NCI-H2171 treated with DMSO at 0.1 percent for 48 hours (cell line): ENCODE results near the gene CHD3.
"Not testable (repeated sequence)": the region's sequence is repeated elsewhere in the genome, so short reads cannot be mapped to it uniquely, and the experiment has no call there.

Experiments used
- DNase-seq: peaks from one replicate; lab custom pipeline; 2025; lab: John Stamatoyannopoulos, UW

The CHD3 gene

GRCh38 chr17:7849751-7850504 lies 38.7 kb upstream of the CHD3 start:
- DNase-seq, result no peak

GRCh38 chr17:7850701-7851437 lies 37.7 kb upstream of the CHD3 start:
- DNase-seq, result no peak

- DNase-seq, result peak; percentile 92
Observed at GRCh38 chr17:7851438-7852261, 36.9 kb upstream of the CHD3 start.

GRCh38 chr17:7852262-7852670 lies 36.3 kb upstream of the CHD3 start:
- no peak for DNase-seq

DNA sequence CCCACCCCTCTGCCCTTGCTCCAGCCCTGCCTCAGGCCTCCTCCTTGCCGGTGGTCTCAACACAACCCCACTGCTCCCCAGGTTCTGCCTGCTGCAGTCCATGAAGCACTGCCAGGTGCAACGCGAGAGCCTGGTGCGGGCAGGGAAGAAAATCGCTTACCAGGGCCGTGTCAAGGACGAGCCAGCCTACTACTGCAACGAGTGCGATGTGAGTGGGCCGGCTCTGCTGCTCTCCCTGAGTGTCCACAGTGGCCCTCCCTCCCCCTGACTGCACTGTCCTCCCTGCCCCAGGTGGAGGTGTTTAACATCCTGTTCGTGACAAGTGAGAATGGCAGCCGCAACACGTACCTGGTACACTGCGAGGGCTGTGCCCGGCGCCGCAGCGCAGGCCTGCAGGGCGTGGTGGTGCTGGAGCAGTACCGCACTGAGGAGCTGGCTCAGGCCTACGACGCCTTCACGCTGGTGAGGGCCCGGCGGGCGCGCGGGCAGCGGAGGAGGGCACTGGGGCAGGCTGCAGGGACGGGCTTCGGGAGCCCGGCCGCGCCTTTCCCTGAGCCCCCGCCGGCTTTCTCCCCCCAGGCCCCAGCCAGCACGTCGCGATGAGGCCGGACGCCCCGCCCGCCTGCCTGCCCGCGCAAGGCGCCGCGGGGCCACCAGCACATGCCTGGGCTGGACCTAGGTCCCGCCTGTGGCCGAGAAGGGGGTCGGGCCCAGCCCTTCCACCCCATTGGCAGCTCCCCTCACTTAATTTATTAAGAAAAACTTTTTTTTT lies 35.5 kb upstream of the CHD3 start:
- DNase-seq, result no peak

DNA sequence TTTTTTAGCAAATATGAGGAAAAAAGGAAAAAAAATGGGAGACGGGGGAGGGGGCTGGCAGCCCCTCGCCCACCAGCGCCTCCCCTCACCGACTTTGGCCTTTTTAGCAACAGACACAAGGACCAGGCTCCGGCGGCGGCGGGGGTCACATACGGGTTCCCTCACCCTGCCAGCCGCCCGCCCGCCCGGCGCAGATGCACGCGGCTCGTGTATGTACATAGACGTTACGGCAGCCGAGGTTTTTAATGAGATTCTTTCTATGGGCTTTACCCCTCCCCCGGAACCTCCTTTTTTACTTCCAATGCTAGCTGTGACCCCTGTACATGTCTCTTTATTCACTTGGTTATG lies 34.9 kb upstream of the CHD3 start:
- DNase-seq, result no peak

- no peak for DNase-seq
Observed at GRCh38 chr17:7854078-7854777, 34.4 kb upstream of the CHD3 start.

DNA sequence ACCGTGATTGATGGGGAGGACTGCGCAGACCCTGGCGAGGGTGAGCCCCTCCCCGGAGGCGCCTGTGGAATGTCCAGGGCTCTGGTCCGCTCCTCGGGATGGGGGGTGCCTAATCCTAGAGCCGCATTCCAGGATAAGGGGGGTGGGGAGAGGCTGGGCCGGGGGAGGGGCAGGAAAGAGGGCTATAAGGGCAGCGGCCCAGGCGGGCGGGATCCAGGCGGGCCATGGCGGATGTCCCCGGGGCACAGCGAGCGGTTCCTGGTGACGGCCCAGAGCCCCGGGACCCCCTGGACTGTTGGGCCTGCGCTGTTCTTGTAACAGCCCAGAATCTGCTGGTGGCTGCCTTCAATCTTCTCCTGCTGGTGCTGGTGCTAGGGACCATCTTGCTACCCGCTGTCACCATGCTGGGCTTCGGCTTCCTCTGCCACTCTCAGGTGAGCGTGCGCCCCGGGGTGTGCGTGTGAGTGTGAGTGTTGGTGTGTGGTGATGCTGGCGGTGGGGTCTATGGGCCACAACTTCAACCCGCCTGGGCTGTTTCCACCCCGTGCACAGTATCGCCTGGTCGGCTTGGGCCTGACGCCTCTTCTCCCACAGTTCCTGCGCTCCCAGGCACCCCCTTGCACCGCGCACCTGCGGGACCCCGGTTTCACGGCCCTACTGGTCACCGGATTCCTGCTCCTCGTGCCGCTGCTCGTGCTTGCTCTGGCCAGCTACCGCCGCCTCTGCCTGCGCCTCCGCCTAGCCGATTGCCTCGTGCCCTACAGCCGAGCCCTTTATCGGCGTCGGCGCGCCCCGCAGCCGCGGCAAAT lies 33.5 kb upstream of the CHD3 start, which contains the start of gene TMEM88:
Gene TMEM88 (plus strand): TSS at position 216 of the 809 bp plus-strand sequence. CDS start 9 bp downstream, at position 225.
- no peak for DNase-seq

DNA sequence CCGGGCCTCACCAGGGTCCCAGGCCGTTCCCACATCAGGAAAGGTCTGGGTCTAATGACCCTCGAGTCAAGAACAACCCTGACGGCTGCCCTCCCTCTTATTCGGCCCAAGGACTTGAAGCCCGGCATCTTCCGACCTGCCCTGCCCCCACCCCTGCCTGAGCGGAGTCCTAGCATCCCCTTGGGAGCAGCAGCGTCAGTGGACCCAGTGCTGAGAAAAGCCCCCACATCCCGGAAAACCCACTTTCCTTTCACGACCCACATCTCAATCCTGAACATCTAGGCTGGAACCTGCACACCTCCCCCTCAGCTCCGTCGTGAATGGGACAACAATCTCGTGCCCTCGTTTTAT lies 33.0 kb upstream of the CHD3 start:
- no peak for DNase-seq

GRCh38 chr17:7856011-7856810 lies 32.4 kb upstream of the CHD3 start:
- DNase-seq, result peak; percentile 23

DNA sequence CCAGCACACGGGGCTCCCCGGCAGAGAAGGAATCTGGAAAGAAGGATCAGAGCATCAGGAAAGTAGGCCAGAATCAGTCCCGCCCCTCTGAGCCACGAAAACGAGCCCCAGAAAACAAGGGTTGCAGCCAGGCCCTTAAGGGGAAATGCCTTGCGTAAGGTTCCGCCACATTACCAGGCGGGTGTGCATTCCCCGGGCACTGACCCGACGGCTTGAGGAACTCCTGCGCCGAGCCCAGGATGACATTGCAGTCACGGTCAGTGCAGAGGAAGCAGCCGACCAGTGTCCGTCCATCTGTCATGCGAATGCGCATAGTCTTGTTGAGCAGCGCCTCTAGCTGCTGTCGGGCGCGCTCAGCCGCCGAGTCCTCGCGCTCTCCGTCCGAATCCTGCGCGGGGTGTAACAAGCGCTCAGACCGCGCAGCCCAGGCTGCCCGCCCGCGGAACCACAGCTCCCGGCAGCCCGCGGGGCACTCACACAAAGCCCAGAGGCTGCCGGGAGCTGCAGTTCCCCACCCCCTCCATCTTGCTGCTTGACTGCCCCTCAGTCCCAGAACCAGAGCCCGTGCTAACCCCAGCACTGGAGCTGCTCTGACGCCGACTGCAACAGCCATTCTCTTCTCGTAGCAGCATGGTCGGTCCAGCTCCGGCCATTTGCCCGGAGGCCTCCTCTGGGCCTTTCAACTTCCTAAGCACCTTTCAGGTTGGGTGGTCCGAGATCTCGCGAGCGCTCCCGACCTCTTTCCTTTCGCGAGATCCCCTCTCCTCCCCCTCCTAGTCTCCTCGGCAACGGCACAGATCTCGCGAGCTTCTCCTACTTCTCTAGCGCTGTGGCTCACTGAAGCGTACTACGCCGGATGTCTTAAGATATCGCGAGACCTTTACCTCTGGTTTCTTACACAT lies 31.5 kb upstream of the CHD3 start, which contains the start of gene NAA38:
Gene NAA38 (minus strand): TSS at position 749 of the 902 bp plus-strand sequence. CDS start 96 bp downstream, at position 653.
- peak; percentile 100 for DNase-seq

GRCh38 chr17:7857713-7858521 lies 30.7 kb upstream of the CHD3 start, which contains the start of gene CYB5D1:
TSS of gene CYB5D1 (plus strand) at chr17:7858003. CDS start at chr17:7858135, 132 bp downstream.
- peak; percentile 99 for DNase-seq

- DNase-seq, result peak; percentile 52
Observed at GRCh38 chr17:7858522-7858810, 30.1 kb upstream of the CHD3 start.

DNA sequence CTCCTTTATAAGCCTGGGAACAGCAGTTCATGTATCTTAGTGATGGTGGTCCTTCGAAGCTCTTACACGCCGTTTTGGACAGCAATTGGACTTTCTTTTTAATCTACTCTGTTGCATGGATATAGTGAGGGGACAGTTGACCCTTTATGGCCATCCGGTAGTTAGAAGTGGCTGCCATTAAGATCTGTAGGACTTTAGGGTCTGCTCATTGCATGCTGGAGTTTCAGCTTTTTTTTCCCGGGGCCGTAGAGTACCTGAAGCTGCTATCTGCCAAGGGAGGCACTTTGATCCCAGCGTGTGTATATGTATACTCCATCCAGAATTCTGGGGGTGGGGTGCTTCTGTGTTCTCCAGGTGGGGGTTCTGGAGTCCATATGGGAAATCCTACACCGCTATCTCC lies 29.6 kb upstream of the CHD3 start:
- DNase-seq, result no peak

DNA sequence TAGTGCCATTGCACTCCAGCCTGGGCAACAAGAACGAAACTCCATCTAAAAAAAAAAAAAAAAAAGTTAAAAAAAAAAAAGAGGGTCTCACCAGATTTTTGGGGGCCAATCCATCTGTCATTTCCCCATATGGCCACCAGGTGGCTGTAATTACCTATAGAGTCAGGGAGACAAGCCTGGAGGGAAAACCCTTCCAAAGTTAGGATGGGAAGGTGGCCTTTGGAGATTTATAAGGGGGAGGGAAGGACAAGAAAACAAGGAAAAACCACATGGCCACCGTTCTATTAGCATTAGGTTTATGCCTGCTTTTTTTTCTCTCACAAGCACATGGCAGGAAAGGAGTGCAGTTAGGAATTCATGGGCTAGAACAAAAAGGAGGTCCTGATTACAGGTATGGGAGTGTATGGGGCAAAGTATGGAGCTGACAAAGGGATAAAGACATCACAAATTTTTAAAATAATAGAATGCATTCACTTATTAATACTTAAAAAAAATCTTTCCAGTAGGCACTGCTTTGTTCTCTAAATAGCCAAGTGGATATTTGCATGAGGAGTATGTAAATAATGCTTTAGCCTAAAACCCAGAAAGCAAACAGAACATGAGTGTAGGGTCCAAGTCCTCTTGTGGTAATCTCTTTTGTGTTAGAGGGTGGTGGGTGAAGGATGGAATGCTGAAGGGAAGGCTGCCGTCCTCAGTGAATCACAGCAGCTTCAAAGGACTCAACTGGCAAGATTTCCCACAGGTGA lies 25.7 kb upstream of the CHD3 start:
- peak; percentile 83 for DNase-seq

- not testable (repeated sequence) for DNase-seq
Observed at GRCh38 chr17:7864384-7864783, 24.2 kb upstream of the CHD3 start.
